ENCODE data around the gene CCDC137. TPM values are rescaled to one million over a fixed set of nuclear protein-coding genes. Genes with fewer than 3 reads are reported as not detected.

Gene CCDC137
- total RNA-seq, 1 donor from 2014 or later = 11.1 TPM

DNA sequence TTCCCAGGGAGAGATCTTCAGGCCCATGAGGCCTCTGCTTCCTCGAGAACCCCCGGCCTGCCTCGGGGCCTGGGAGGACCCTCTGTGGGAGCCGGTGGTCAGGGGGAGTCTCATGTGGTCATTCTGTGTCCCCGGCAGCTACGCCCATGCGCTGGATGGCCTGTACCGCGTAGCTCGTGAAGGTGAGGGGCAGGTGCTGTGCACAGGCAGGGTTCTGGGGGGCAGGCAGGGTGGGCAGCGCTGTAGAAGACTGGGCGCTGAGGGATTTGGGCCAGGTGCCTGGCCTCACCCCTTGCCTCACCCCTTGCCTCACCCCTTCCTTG lies 50.1 kb downstream of the CCDC137 start:
- DNase-seq = no peak

- no peak for DNase-seq
Measured at GRCh38 chr17:81717049-81717765, 50.7 kb downstream of the CCDC137 start.

GRCh38 chr17:81717766-81718089 lies 51.2 kb downstream of the CCDC137 start:
- no peak for DNase-seq

DNA sequence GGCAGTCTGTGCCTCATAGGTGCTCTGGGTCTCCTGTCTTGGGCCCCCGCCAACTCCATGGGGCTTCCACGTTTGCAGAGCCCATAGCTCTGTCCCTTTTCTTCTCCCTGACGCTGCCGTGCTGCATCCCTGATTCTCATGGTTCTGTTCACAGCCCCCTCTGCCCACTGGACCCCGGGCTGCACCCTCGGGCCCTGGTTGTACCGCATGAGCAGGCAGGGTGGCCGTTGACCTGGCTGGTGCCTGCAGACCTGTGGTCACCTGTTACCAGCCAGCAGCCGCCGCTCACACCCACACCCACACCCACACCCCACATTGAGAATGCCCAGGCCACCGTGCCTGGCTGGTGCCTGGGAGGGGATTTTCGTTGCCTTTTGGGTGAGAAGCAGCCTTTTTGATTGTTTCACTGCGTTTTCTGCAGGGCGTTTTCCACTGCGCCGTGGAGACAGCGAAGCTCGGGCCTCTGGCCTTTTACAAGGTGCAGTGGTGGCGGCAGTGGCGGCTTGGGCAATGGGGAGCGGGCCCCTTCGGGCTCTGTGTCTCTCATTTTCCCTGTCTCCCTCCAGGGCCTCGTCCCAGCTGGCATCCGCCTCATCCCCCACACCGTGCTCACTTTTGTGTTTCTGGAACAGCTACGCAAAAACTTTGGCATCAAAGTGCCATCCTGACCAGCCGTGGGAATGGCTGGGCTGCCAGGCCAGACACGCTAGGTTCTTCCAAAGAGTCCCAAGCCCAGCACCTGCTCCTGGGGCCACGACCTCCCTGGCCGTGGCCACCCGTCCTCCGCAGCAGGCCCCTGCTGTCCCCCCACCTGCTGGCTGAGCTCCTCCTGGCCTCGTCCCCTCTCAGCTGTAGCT lies 53.1 kb downstream of the CCDC137 start:
- DNase-seq = no peak

- no peak for DNase-seq
Measured at GRCh38 chr17:81720267-81721071, 53.9 kb downstream of the CCDC137 start.

DNA sequence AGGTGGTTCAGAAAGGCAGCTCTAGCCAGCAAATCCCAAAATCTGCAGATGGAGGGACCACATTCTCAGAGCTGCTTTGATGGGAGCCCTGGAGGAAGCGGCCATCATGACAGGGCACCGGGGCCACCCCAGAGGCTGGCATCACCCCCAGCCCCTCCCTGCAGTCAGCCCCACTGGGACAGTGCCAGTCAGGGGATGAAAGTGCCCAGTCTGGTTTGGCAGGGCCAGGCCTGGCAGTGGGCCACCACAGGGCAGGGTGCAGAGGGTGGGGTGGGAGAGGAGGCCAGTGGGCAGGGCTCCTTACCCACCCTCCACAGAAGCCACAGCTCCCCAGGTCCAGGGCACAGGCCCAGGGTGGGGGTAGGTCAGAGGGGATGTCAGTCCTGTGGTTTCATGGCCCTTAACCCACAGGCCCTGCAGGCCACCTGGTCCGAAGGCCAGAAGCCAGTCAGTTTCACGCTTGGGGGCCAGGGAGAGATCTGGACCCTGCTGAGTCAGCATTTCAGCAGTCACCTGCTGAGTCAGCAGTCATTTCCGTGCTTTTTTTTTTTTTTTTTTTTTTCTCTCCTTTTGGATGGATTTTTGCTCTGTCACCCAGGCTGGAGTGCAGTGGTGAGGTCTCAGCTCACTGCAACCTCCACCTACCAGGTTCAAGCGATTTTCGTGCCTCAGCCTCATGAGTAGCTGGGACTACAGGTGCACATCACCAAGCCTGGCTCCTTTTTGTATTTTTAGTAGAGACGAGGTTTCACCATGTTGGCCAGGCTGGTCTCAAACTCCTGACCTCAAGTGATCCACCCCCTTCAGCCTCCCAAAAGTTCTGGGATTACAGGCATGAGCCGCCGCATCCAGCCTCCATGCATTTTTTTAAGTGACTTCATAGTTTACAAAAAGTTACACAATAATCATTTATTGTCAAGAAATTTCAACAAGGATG lies 55.9 kb downstream of the CCDC137 start:
- no peak for DNase-seq

Other genes starting within 250 kb of the CCDC137 start
- gene ACTG1, start 153.9 kb upstream of the CCDC137 start, total RNA-seq = 6,291 and 7,288 TPM in 2 replicates
- gene FSCN2, start 138.4 kb upstream of the CCDC137 start, total RNA-seq = 0.42 and 1.0 TPM in 2 replicates
- 26.0 and 27.1 TPM in 2 replicates for gene FAAP100, start 114.4 kb upstream of the CCDC137 start, total RNA-seq
- 83.9 and 124 TPM in 2 replicates for gene NPLOC4, start 29.6 kb upstream of the CCDC137 start, total RNA-seq
- gene TSPAN10, start 29.5 kb upstream of the CCDC137 start, total RNA-seq = 0.68 and 1.3 TPM in 2 replicates
- 3.4 and 4.1 TPM in 2 replicates for gene PDE6G, start 10.2 kb upstream of the CCDC137 start, total RNA-seq
- 25.2 and 45.1 TPM in 2 replicates for gene OXLD1, start 132 bp upstream of the CCDC137 start, total RNA-seq
- gene ARL16, start 17.1 kb downstream of the CCDC137 start, total RNA-seq = 21.0 and 25.2 TPM in 2 replicates
- 59.7 and 98.5 TPM in 2 replicates for gene HGS, start 17.3 kb downstream of the CCDC137 start, total RNA-seq
- 8.2 and 10.9 TPM in 2 replicates for gene MRPL12, start 36.6 kb downstream of the CCDC137 start, total RNA-seq
- 11.4 and 28.4 TPM in 2 replicates for gene SLC25A10, start 45.5 kb downstream of the CCDC137 start, total RNA-seq
- 0.17 TPM in 1 of 2 replicates, not detected in the other for gene GCGR, start 137.4 kb downstream of the CCDC137 start, total RNA-seq
- gene MCRIP1, start 166.6 kb downstream of the CCDC137 start, total RNA-seq = 79.9 and 138 TPM in 2 replicates
- gene PPP1R27, start 168.3 kb downstream of the CCDC137 start, total RNA-seq = not detected in 2 replicates
- gene P4HB, start 193.8 kb downstream of the CCDC137 start, total RNA-seq = 1,052 and 1,490 TPM in 2 replicates
- gene ARHGDIA, start 204.6 kb downstream of the CCDC137 start, total RNA-seq = 195 and 495 TPM in 2 replicates
- 172 and 224 TPM in 2 replicates for gene ALYREF, start 224.8 kb downstream of the CCDC137 start, total RNA-seq
- gene ANAPC11, start 225.0 kb downstream of the CCDC137 start, total RNA-seq = 79.9 and 128 TPM in 2 replicates
- gene NPB, start 235.5 kb downstream of the CCDC137 start, total RNA-seq = 0.28 TPM in 1 of 2 replicates, not detected in the other
- 41.0 and 80.1 TPM in 2 replicates for gene PCYT2, start 244.7 kb downstream of the CCDC137 start, total RNA-seq